NT2/D1 (cell line): ENCODE data around the gene CPNE1.
A peak's percentile ranks its signal among the peaks of the same experiment; 100 is the strongest.

Experiments
- DNase-seq: peaks from one replicate; pipeline ENCODE4 v3.0.0-alpha.2; 2011; ENCODE audit warnings: low read depth, low spot score
- H3K27me3 ChIP-seq: 2 replicates; pipeline ENCODE4 v1.6.0; 2011; ENCODE audit warnings: mild to moderate bottlenecking; ENCODE audit not compliant: insufficient read length, insufficient read depth
- H3K36me3 ChIP-seq: 2 replicates; pipeline ENCODE4 v1.6.1; 2011; ENCODE audit warnings: mild to moderate bottlenecking, low read length, mixed read lengths; ENCODE audit not compliant: insufficient read depth, insufficient read length
- H3K4me1 ChIP-seq: 2 replicates; pipeline ENCODE4 v1.5.1; 2011; ENCODE audit not compliant: insufficient read depth, insufficient read length
- H3K4me3 ChIP-seq: 2 replicates; pipeline ENCODE4 v1.5.1; 2011; ENCODE audit warnings: low read depth; ENCODE audit not compliant: insufficient read length
- H3K9ac ChIP-seq: 2 replicates; pipeline ENCODE4 v1.6.0; 2011; ENCODE audit warnings: low read depth; ENCODE audit not compliant: insufficient read length
- H3K9me3 ChIP-seq: 2 replicates; pipeline ENCODE4 v1.5.1; 2011; ENCODE audit warnings: mild to moderate bottlenecking, low read length; ENCODE audit not compliant: insufficient read depth
- SUZ12 ChIP-seq: IDR thresholded peaks from 2 replicates; pipeline ENCODE4 v1.6.1; 2011; ENCODE audit not compliant: insufficient read length, insufficient read depth; ENCODE audit errors: extremely low read depth
- YY1 ChIP-seq: IDR thresholded peaks from 2 replicates; pipeline ENCODE4 v1.6.1; 2011; ENCODE audit not compliant: insufficient read length, insufficient read depth
- ZNF274 ChIP-seq: IDR thresholded peaks from 2 replicates; pipeline ENCODE4 v1.6.1; 2011; ENCODE audit warnings: mild to moderate bottlenecking, low read depth, low read length

Gene CPNE1

GRCh38 chr20:35700625-35701148, 36.0 kb upstream of the CPNE1 start:
- Histone ChIP-seq H3K9ac (peak overlapping the region; percentile 98), H3K4me3 (peak overlapping the region; percentile 96), H3K9me3 (no peaks in the 10 kb centered on the region), H3K4me1 (peaks cover 5% of the 10 kb centered on the region), H3K27me3 (no peaks in the 10 kb centered on the region), H3K36me3 (peaks cover 58% of the 10 kb centered on the region)
- no peak for DNase-seq
- no peak for TF ChIP-seq YY1

- Histone ChIP-seq H3K9me3 (no peaks in the 10 kb centered on the region), H3K9ac (peak overlapping the region; percentile 98), H3K27me3 (no peaks in the 10 kb centered on the region), H3K4me1 (peaks cover 5% of the 10 kb centered on the region), H3K4me3 (peak overlapping the region; percentile 96), H3K36me3 (peaks cover 57% of the 10 kb centered on the region)
- DNase-seq = no peak
- TF ChIP-seq YY1 (no peak), SUZ12 (no peak), ZNF274 (no peak)
These were observed 35.4 kb upstream of the CPNE1 start for GRCh38 chr20:35699957-35700624.

DNA sequence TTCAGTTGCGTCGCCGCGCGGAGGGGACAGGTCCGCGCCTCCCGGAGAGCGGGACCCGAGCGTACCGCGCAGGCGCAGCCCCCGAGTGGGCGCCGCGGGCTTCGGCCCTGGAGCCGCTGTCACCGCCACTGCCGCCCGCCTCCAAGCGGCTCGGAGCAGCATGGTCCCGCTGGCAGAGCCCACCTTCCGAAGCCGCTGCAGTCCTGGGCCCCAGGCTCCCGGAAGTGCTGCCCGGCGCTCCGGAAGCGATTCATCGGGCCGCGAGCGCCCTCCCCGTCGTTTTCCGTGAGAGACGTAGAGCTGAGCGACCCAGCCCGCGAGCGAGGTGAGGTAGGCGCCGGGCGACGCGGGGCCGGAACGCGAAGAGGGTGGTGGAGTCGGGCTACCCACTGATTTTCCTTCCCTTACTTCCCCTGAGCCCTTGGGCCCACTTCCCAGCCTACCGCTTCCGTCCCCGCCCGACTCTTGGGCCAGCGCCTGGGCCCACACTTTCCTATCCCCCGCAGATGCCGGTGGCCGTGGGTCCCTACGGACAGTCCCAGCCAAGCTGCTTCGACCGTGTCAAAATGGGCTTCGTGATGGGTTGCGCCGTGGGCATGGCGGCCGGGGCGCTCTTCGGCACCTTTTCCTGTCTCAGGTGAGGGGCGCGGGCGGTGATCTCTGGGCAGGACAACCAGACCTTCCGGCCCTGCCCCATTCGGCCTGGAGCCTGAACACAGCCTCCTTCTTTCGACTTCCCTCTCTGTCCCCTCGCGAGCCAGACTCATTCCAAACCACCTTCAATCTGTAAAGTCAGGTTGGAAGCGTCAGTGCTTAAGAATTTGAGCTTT, 34.6 kb upstream of the CPNE1 start, which contains the start of the genes NFS1 and ROMO1:
Gene NFS1 (minus strand): TSS at position 226 of the 830 bp plus-strand sequence. CDS start 64 bp downstream, at position 162.
Gene ROMO1 (plus strand): TSS at position 279 of the 830 bp plus-strand sequence. CDS start 228 bp downstream, at position 507.
- TF ChIP-seq YY1 (no peak), ZNF274 (no peak), SUZ12 (no peak)
- DNase-seq = peak; percentile 87
- Histone ChIP-seq H3K9me3 (no peaks in the 10 kb centered on the region), H3K36me3 (peaks cover 53% of the 10 kb centered on the region), H3K27me3 (no peaks in the 10 kb centered on the region), H3K4me1 (peaks cover 5% of the 10 kb centered on the region), H3K4me3 (peak within 1 kb of the TSS; percentile 96), H3K9ac (peak within 1 kb of the TSS; percentile 98)

- peaks cover 5% of the 10 kb centered on the region for H3K4me1 ChIP-seq
- H3K9ac ChIP-seq = peak overlapping the region; percentile 98
- peaks cover 53% of the 10 kb centered on the region for H3K36me3 ChIP-seq
- no peak for DNase-seq
- H3K4me3 ChIP-seq = peak overlapping the region; percentile 96
- no peak for TF ChIP-seq YY1
- no peak for TF ChIP-seq SUZ12
- TF ChIP-seq ZNF274 = no peak
- no peaks in the 10 kb centered on the region for H3K9me3 ChIP-seq
- no peaks in the 10 kb centered on the region for H3K27me3 ChIP-seq
These were observed 33.8 kb upstream of the CPNE1 start for GRCh38 chr20:35698298-35699126.

DNA sequence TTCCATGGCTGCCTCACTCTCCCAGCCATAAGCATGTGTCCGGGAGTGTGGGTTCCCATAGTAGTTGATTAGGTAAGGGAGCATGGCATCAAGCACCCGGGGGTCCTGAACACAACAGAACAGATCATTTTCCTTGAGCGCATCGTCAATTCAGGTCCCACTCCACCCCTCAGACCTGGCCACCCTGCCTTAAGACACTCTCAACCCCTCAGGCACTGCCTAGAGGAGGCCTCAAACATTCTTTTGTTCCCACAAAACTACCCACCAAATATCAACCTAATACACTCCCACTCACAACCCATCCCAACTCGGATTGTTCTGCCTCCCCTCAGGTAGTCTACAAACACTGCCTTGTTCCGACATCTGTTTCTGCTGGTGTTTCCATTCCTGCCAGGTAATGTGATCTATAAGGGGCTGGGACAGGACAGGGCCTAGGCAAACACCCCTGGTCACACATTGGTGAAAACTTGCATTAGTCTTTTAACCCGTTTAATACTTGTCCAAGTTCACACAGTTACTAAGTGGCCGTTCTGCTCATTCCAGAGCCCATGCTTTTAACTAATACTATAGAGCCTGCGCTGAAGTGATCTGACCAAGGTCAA, 33.1 kb upstream of the CPNE1 start:
- H3K4me3 ChIP-seq = peak overlapping the region; percentile 96
- peaks cover 48% of the 10 kb centered on the region for H3K36me3 ChIP-seq
- no peaks in the 10 kb centered on the region for H3K9me3 ChIP-seq
- peak overlapping the region; percentile 98 for H3K9ac ChIP-seq
- no peaks in the 10 kb centered on the region for H3K27me3 ChIP-seq
- H3K4me1 ChIP-seq = peaks cover 5% of the 10 kb centered on the region
- no peak for TF ChIP-seq ZNF274
- no peak for TF ChIP-seq SUZ12
- no peak for TF ChIP-seq YY1
- no peak for DNase-seq

GRCh38 chr20:35695978-35696377, 31.3 kb upstream of the CPNE1 start:
- H3K36me3 ChIP-seq = peaks cover 31% of the 10 kb centered on the region
- no peaks in the 10 kb centered on the region for H3K9me3 ChIP-seq
- H3K4me1 ChIP-seq = peaks cover 5% of the 10 kb centered on the region
- TF ChIP-seq YY1 (no peak), SUZ12 (no peak), ZNF274 (no peak)
- no peaks in the 10 kb centered on the region for H3K27me3 ChIP-seq
- H3K9ac ChIP-seq = no peak overlapping the region
- H3K4me3 ChIP-seq = no peak overlapping the region
- no peak for DNase-seq
